Endothelial cell of umbilical vein (primary cell): ENCODE data around the gene ALOX12. TPM values are rescaled to one million over a fixed set of nuclear protein-coding genes. Genes with fewer than 3 reads are reported as not detected.

Experiments used
- BruUV-seq: library from RNA; stranded (reverse); fragments of 400-500 nt; replicated peaks from 2 replicates; lab custom pipeline; 2021; lab: Mats Ljungman, UMichigan
- CTCF ChIA-PET: fragments of 300-600, 350-600 bp; sonication (Branson Sonifier 250); formaldehyde crosslinking; loops from one replicate; lab custom pipeline; 2021; ENCODE audit warnings: antibody characterized with exemption, inconsistent platforms; lab: Charles Lee
- POLR2A ChIA-PET: fragments of 300-600, 350-600 bp; sonication (Branson Sonifier 250); formaldehyde crosslinking; loops from one replicate; lab custom pipeline; 2021; ENCODE audit warnings: antibody characterized with exemption, inconsistent platforms; lab: Charles Lee
- DNase-seq: peaks from one replicate; pipeline ENCODE4 v3.0.0-alpha.2; 2011; ENCODE audit warnings: low read depth, low spot score
- FAIRE-seq: peaks from 2 replicates; lab custom pipeline; 2011; peaks lifted over from hg19 to GRCh38; lab: Jason Lieb, UNC
- H2AFZ ChIP-seq: 2 replicates; pipeline ENCODE4 v1.6.0; 2012; ENCODE audit warnings: low read depth, low read length, control low read depth, inconsistent platforms
- H3K27ac ChIP-seq: 2 replicates; pipeline ENCODE4 v1.5.1; 2011; ENCODE audit warnings: low read depth, mild to moderate bottlenecking, control low read depth, low read length, moderate library complexity; ENCODE audit not compliant: insufficient read depth
- H3K27me3 ChIP-seq, 2 experiments: 2 replicates each; pipeline versions ENCODE4 v1.6.0 to v1.6.1; 2011; ENCODE audit warnings: low read length in 2 of 2, mixed read lengths in 1 of 2; ENCODE audit not compliant: control insufficient read depth in 2 of 2, insufficient read depth in 2 of 2
- H3K36me3 ChIP-seq, 2 experiments: 2 replicates in 1 of 2; 3 replicates in 1 of 2; pipeline ENCODE4 v1.5.1; 2011; ENCODE audit warnings: low read length in 2 of 2, mild to moderate bottlenecking in 1 of 2, moderate library complexity in 1 of 2; ENCODE audit not compliant: control insufficient read depth in 2 of 2, insufficient read depth in 2 of 2; ENCODE audit errors: extremely low read depth in 1 of 2
- H3K4me1 ChIP-seq: 3 replicates; pipeline ENCODE4 v1.5.1; 2011; ENCODE audit warnings: mild to moderate bottlenecking, low read length; ENCODE audit not compliant: control insufficient read depth, insufficient read depth; ENCODE audit errors: extremely low read depth
- H3K4me2 ChIP-seq: 2 replicates; pipeline ENCODE4 v1.6.1; 2011; ENCODE audit warnings: low read length, control low read depth, mixed read lengths; ENCODE audit not compliant: insufficient read depth
- H3K4me3 ChIP-seq, 3 experiments: fragments of 200-600 bp in 1 of 3; sonication (generic), shearing (Covaris generic) in 1 of 3; replicated peaks in 1 of 3; 2 replicates each; pipeline ENCODE4 v1.5.1; 2011 to 2016; ENCODE audit warnings: control low read depth in 3 of 3, low read length in 3 of 3, mild to moderate bottlenecking in 2 of 3, inconsistent platforms in 1 of 3, low read depth in 1 of 3, moderate library complexity in 1 of 3; ENCODE audit not compliant: insufficient read depth in 1 of 3
- H3K79me2 ChIP-seq: 2 replicates; pipeline ENCODE4 v1.6.0; 2012; ENCODE audit warnings: low read length, inconsistent platforms; ENCODE audit not compliant: control insufficient read depth, insufficient read depth
- H3K9ac ChIP-seq: replicated peaks from 2 replicates; pipeline ENCODE3; 2011; ENCODE audit warnings: low read length, control low read depth; ENCODE audit not compliant: insufficient read depth; ENCODE audit errors: extremely low read depth
- H3K9me1 ChIP-seq: replicated peaks from 3 replicates; pipeline ENCODE4 v1.6.0; 2011; ENCODE audit warnings: mild to moderate bottlenecking, low read length; ENCODE audit not compliant: control insufficient read depth, insufficient read depth; ENCODE audit errors: extremely low read depth
- H3K9me3 ChIP-seq: replicated peaks from 2 replicates; pipeline ENCODE4 v1.5.1; 2012; ENCODE audit warnings: low read length, inconsistent platforms; ENCODE audit not compliant: control insufficient read depth, insufficient read depth
- H4K20me1 ChIP-seq: replicated peaks from 2 replicates; pipeline ENCODE3; 2011; ENCODE audit warnings: mild to moderate bottlenecking, low read length; ENCODE audit not compliant: control insufficient read depth, insufficient read depth; ENCODE audit errors: extremely low read depth
- FOS ChIP-seq: IDR thresholded peaks from 2 replicates; pipeline ENCODE4 v1.6.1; 2011; ENCODE audit warnings: mild to moderate bottlenecking, low read length, moderate library complexity, borderline replicate concordance; ENCODE audit not compliant: insufficient read depth
- POLR2A ChIP-seq: IDR thresholded peaks from 2 replicates; pipeline ENCODE4 v1.6.1; 2012; ENCODE audit warnings: low read depth, mild to moderate bottlenecking, control low read depth, low read length
- POLR2AphosphoS5 ChIP-seq: IDR thresholded peaks from 2 replicates; pipeline ENCODE4 v1.6.1; 2012; ENCODE audit warnings: low read depth, mild to moderate bottlenecking, control low read depth, low read length, moderate library complexity; ENCODE audit not compliant: insufficient read depth
- dilution Hi-C: fragments of 300-500 bp; cut with MboI; formaldehyde crosslinking; loops from one replicate; pipeline ENCODE4 v1.15.0; 2019; ENCODE audit warnings: low sequenced_read_pairs; ENCODE audit not compliant: extremely low pct_ligation_motif_present
- intact Hi-C: fragments of 100-400 bp; cut with micrococcal nuclease; formaldehyde crosslinking; loops from one replicate; pipeline ENCODE4 v1.10.0; 2022
- polyA plus RNA-seq, 4 experiments: library from polyadenylated mRNA; depleted of rRNA in 3 of 4; stranded (reverse) in 3 of 4; unstranded in 1 of 4; fragments of >200 nt; gene quantifications; 2 replicates each; pipeline versions ENCODE4 v1.2.1 to v1.2.3, GENCODE V29; 2011 to 2012; ENCODE audit warnings: missing spikeins in 1 of 4
- total RNA-seq: library from RNA; stranded (reverse); gene quantifications from 2 replicates; pipeline ENCODE4 v1.2.3, GENCODE V29; 2021
- TF ChIP-seq, protein P1 (sequence below), 2 donors: IDR thresholded peaks; 1 replicate in 1 of 2; 2 replicates in 1 of 2; pipeline ENCODE4 v1.5.1; 2011; ENCODE audit warnings: low read length in 2 of 2, mild to moderate bottlenecking in 2 of 2, moderate library complexity in 2 of 2, control low read depth in 1 of 2, inconsistent platforms in 1 of 2, low read depth in 1 of 2; ENCODE audit not compliant: insufficient read depth in 1 of 2; ENCODE audit errors: extremely low read depth in 1 of 2

Gene ALOX12
- total and polyA plus RNA-seq, 2 donors (not counting 3 experiments of a cell fraction or from before 2014, with no cell fraction given): not detected

DNA sequence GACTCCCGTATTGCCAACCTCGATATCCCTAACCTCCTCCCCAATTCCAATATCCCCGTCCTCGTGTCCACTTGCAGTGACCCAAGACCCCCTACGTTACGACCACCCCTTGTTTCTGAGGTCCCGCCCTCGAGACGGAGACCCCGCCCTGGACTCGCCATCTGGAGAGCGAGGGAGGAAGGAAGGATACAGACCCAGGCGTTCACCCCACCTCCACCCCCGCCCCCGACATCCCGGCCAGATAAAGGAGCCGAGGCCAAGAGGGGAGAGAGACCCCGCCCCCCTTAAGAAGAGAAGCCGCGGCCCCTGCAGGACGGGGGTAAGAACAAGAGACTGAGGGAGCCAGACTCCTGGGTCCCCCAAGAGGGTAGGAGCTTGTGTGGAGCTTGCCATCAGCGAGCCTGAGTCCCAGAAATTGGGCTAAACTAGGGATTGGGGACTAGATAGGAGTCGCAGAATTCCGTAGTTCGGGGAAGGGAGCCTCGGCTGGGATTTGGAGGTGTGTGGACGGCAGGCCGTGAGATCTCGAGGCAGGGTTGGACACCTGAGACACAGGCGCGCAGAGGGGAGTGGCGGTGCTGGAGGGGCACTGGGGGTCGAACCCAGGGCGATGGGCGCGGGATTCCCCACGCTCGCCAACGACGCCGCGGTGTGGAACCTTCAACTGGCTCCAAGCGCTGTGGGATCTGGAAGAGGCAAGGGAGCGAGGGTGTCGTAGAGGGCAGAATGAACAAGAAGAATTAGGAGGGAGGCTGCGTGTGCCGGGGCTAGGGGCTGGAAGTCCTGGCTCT lies 27.1 kb downstream of the ALOX12 start, which contains the start of gene BCL6B:
Gene BCL6B, plus strand, starts transcription at position 270 of the 791 bp plus-strand sequence. CDS start 622 bp downstream, outside the sequence.
- Histone ChIP-seq H3K9ac (peak within 1 kb of the TSS; percentile 100), H3K36me3 (peaks cover 21 to 31% of the 10 kb centered on the region in 2 experiments), H3K9me1 (no peaks in the 10 kb centered on the region), H3K4me1 (peaks cover 66% of the 10 kb centered on the region), H2AFZ (no peak within 1 kb of the TSS), H3K4me3 (peak within 1 kb of the TSS; percentile 59 to 90 (median 76)), H3K9me3 (no peaks in the 10 kb centered on the region), H3K4me2 (peak within 1 kb of the TSS; percentile 79), H3K27ac (peak within 1 kb of the TSS; percentile 96), H3K27me3 (no peaks in the 10 kb centered on the region), H3K79me2 (peaks cover 49% of the 10 kb centered on the region), H4K20me1 (no peaks in the 10 kb centered on the region)
- CTCF ChIA-PET: interaction anchor here (0.8 to 5.2 kb wide), 12 partner anchors 13 to 357 kb away, joined by 3 to 91 read pairs (median 8); partner anchors contain the start of gene SLC16A13
- no peak for FAIRE-seq
- dilution Hi-C loops (no loop called here), intact Hi-C loops (loop anchor here (1.0 to 10.0 kb wide), 5 partner anchors 9 to 832 kb away; partner anchors contain the start of genes CYB5D1, NAA38 and TMEM88)
- DNase-seq: peak; percentile 78
- TSS peak; percentile 82 for BruUV-seq
- POLR2A ChIA-PET: interaction anchor here (0.7 to 3.4 kb wide), 6 partner anchors 8 to 1441 kb away, joined by 3 to 23 read pairs (median 6); partner anchors contain the start of genes RNASEK and SLC16A13
- TF ChIP-seq POLR2AphosphoS5: peak; percentile 62
- no peak for TF ChIP-seq FOS
- TF ChIP-seq, protein P1, sequence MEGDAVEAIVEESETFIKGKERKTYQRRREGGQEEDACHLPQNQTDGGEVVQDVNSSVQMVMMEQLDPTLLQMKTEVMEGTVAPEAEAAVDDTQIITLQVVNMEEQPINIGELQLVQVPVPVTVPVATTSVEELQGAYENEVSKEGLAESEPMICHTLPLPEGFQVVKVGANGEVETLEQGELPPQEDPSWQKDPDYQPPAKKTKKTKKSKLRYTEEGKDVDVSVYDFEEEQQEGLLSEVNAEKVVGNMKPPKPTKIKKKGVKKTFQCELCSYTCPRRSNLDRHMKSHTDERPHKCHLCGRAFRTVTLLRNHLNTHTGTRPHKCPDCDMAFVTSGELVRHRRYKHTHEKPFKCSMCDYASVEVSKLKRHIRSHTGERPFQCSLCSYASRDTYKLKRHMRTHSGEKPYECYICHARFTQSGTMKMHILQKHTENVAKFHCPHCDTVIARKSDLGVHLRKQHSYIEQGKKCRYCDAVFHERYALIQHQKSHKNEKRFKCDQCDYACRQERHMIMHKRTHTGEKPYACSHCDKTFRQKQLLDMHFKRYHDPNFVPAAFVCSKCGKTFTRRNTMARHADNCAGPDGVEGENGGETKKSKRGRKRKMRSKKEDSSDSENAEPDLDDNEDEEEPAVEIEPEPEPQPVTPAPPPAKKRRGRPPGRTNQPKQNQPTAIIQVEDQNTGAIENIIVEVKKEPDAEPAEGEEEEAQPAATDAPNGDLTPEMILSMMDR (IDR thresholded peaks at IDR 0.05; ENCODE audit: extremely low read depth in 1 of 2, insufficient read depth in 1 of 2, low read depth in 1 of 2, low read length in 2 of 2): peak in 1 of 2 donors; percentile 2
- TF ChIP-seq POLR2A: peak; percentile 82
